Activated naive CD4-positive, alpha-beta T cell treated with anti-CD3 and anti-CD28 coated beads, Interleukin-2, amount 50 U/mL, for 16 hours (primary cell): ENCODE measurements around the gene SCARB1.
A peak's percentile ranks its signal among the peaks of the same experiment; 100 is the strongest.

Experiments
- DNase-seq: peaks from one replicate; pipeline ENCODE4 v3.0.0-alpha.2; 2020

The SCARB1 gene

GRCh38 chr12:124769881-124770512, 93.7 kb downstream of the SCARB1 start:
- DNase-seq, result no peak

GRCh38 chr12:124769163-124769530, 94.5 kb downstream of the SCARB1 start:
- no peak for DNase-seq

- DNase-seq, result no peak
Measured at GRCh38 chr12:124768452-124769162, 95.1 kb downstream of the SCARB1 start.

GRCh38 chr12:124767066-124767821, 96.4 kb downstream of the SCARB1 start:
- peak; percentile 81 for DNase-seq

- DNase-seq, result no peak
Measured at GRCh38 chr12:124766727-124767065, 97.0 kb downstream of the SCARB1 start.

- DNase-seq, result no peak
Measured at GRCh38 chr12:124765581-124766489, 97.8 kb downstream of the SCARB1 start.

GRCh38 chr12:124764870-124765580, 98.6 kb downstream of the SCARB1 start:
- DNase-seq, result no peak

- DNase-seq, result peak; percentile 50
Measured at GRCh38 chr12:124764451-124764850, 99.2 kb downstream of the SCARB1 start.

GRCh38 chr12:124763594-124763979, 100.1 kb downstream of the SCARB1 start:
- DNase-seq, result no peak

- peak; percentile 38 for DNase-seq
Measured at GRCh38 chr12:124762791-124763593, 100.7 kb downstream of the SCARB1 start.

- DNase-seq, result no peak
Measured at GRCh38 chr12:124762384-124762783, 101.3 kb downstream of the SCARB1 start.

- peak; percentile 39 for DNase-seq
Measured at GRCh38 chr12:124761871-124762270, 101.8 kb downstream of the SCARB1 start.

GRCh38 chr12:124761056-124761455, 102.6 kb downstream of the SCARB1 start:
- DNase-seq, result no peak

GRCh38 chr12:124760560-124760959, 103.1 kb downstream of the SCARB1 start:
- no peak for DNase-seq

GRCh38 chr12:124759841-124760503, 103.7 kb downstream of the SCARB1 start:
- no peak for DNase-seq

GRCh38 chr12:124758266-124759220, 105.1 kb downstream of the SCARB1 start:
- no peak for DNase-seq

- DNase-seq, result no peak
Measured at GRCh38 chr12:124757329-124757728, 106.3 kb downstream of the SCARB1 start.

GRCh38 chr12:124756760-124757159, 106.9 kb downstream of the SCARB1 start:
- DNase-seq, result no peak

- no peak for DNase-seq
Measured at GRCh38 chr12:124756166-124756565, 107.5 kb downstream of the SCARB1 start.

GRCh38 chr12:124755801-124756148, 107.9 kb downstream of the SCARB1 start:
- no peak for DNase-seq
